Measurements from ENCODE around the gene DNAJC15.

Gene DNAJC15

GRCh38 chr13:43159026-43159461 is 135.7 kb downstream of the DNAJC15 start:
- no peak for DNase-seq
- no peaks in the 10 kb centered on the region for H3K9me3 ChIP-seq (ENCODE audit: severe bottlenecking)
- H3K4me3 ChIP-seq (ENCODE audit: low read depth, low read length) = no peak overlapping the region
- no peak for TF ChIP-seq CTCF (IDR thresholded peaks at IDR 0.05; ENCODE audit: low read depth, low read length)
- no peaks in the 10 kb centered on the region for H3K27me3 ChIP-seq (ENCODE audit: insufficient read depth, low read depth, severe bottlenecking)
- H3K27ac ChIP-seq = no peak overlapping the region
- H3K36me3 ChIP-seq = no peaks in the 10 kb centered on the region
